NCI-H345 (cell line): Measurements from ENCODE around the gene TBCC.

Source experiments
- DNase-seq: peaks from one replicate; lab custom pipeline; 2025; lab: John Stamatoyannopoulos, UW

TBCC gene

GRCh38 chr6:42694586-42694985 lies 51.3 kb downstream of the TBCC start:
- DNase-seq, result no peak
